Stomach (tissue), 4 donors: ENCODE measurements around the gene SPACA7.

Experiments
- CTCF ChIP-seq, 7 experiments: fragments of 450-650 bp in 4 of 7; fragments of 200-600 bp in 3 of 7; sonication (generic) in 3 of 7; IDR thresholded peaks; one replicate each; pipeline ENCODE4 v1.5.1; 2016 to 2019; ENCODE audit warnings: antibody characterized with exemption in 7 of 7, control low read depth in 2 of 7, mild to moderate bottlenecking in 1 of 7
- POLR2AphosphoS5 ChIP-seq, 3 donors: sonication (generic); formaldehyde crosslinking; IDR thresholded peaks; one replicate each; pipeline ENCODE4 v1.6.1; 2016; ENCODE audit warnings: antibody characterized with exemption in 3 of 3

GRCh38 chr13:112465251-112466131 lies 89.3 kb downstream of the SPACA7 start:
- no peak for TF ChIP-seq POLR2AphosphoS5 (IDR thresholded peaks at IDR 0.05)
- TF ChIP-seq CTCF (IDR thresholded peaks at IDR 0.05), result no peak
